ENCODE data around the gene BRDT. TPM values are rescaled to one million over a fixed set of nuclear protein-coding genes. Genes with fewer than 3 reads are reported as not detected.
A peak's percentile ranks its signal among the peaks of the same experiment; 100 is the strongest.

The BRDT gene
- not detected for polyA plus RNA-seq
- long read RNA-seq, donor 1, result 0 reads
- long read RNA-seq, donor 2, result 0 reads
- long read RNA-seq, donor 3, result 0 reads
- long read RNA-seq, donor 4, result 0 reads
- long read RNA-seq, donor 5, result 0 reads
- long read RNA-seq, donor 6, result 0 reads
- long read RNA-seq, donor 7, result 0 reads
- long read RNA-seq, donor 8, result 0 reads
- long read RNA-seq, donor 9, result 0 reads
- long read RNA-seq, donor 10, result 0 reads

DNA sequence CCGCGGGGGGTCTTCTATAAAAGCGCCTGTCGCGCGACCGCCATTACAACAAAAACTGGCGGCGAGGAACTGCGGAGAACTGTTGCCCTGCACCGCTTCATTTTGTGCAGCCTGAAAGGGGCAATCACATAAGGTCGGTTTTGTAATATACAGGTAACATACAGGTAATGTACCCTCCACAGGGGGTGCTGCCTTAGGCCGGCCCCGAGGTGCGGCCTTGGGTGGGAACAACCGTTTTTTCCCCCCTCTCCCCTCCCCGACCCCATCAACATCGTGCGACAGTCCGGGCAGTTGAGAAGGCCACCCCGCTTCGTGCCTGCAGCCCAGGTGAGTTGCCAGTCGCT, at the start of gene BRDT:
Gene BRDT, plus strand, starts transcription at position 46 of the 344 bp plus-strand sequence. CDS start 13,354 bp downstream, outside the sequence.
- no peak within 1 kb of the TSS for H3K4me3 ChIP-seq (ENCODE audit: low read depth in 1 of 3, low read length in 3 of 3)
- FAIRE-seq (no peak), DNase-seq (no peak)
- H3K27ac ChIP-seq (ENCODE audit: low read depth in 1 of 3, low read length in 2 of 3), result peak within 1 kb of the TSS in 1 of 3 donors; percentile 35
- H3K36me3 ChIP-seq (ENCODE audit: control insufficient read depth in 3 of 3, insufficient read depth in 2 of 3, low read depth in 1 of 3, low read length in 3 of 3), result no peaks in the 10 kb centered on the region
- WGBS, 3 donors, result 86 to 89% (median 88%) methylated on average over 21 to 23 of the region's 23 CpGs
- no peaks in the 10 kb centered on the region for H3K9me3 ChIP-seq (ENCODE audit: control insufficient read depth in 2 of 2, insufficient read depth in 1 of 2, low read depth in 1 of 2, low read length in 1 of 2)
- H3K27me3 ChIP-seq (ENCODE audit: control insufficient read depth in 3 of 3, insufficient read depth in 3 of 3, low read length in 3 of 3), result no peaks in the 10 kb centered on the region
- H3K4me1 ChIP-seq (ENCODE audit: control insufficient read depth in 3 of 3, insufficient read depth in 2 of 3, low read depth in 1 of 3, low read length in 2 of 3), result no peaks in the 10 kb centered on the region

DNA sequence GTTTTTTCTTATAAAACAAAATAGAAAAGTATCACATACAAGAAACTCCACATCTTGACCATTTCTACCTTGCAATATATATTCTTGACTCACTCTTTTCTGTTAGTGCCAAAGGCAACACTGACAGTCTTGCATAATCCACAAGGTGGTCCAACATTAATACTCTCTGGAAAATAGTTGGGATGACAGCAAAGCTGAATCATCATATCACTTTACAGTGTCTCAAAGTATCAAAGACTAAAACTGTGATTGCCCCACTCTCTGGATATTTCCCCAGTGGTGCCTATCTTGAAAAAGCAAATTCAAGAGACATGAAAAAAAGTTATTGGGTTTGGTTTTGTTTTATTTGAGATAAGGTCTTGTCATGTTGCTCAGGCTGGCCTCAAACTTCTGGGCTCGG, 48.6 kb upstream of the BRDT start:
- FAIRE-seq, result no peak
- H3K36me3 ChIP-seq (ENCODE audit: control insufficient read depth in 3 of 3, insufficient read depth in 2 of 3, low read depth in 1 of 3, low read length in 3 of 3), result no peaks in the 10 kb centered on the region
- no peak for DNase-seq
- H3K4me3 ChIP-seq (ENCODE audit: low read depth in 1 of 3, low read length in 3 of 3), result no peak overlapping the region
- WGBS, 3 donors, result 93 to 96% (median 95%) methylated on average over 1 of the region's 1 CpG
- no peaks in the 10 kb centered on the region for H3K27me3 ChIP-seq (ENCODE audit: control insufficient read depth in 3 of 3, insufficient read depth in 3 of 3, low read length in 3 of 3)
- no peak overlapping the region for H3K27ac ChIP-seq (ENCODE audit: low read depth in 1 of 3, low read length in 2 of 3)
- H3K4me1 ChIP-seq (ENCODE audit: control insufficient read depth in 3 of 3, insufficient read depth in 2 of 3, low read depth in 1 of 3, low read length in 2 of 3), result no peaks in the 10 kb centered on the region
- H3K9me3 ChIP-seq (ENCODE audit: control insufficient read depth in 2 of 2, insufficient read depth in 1 of 2, low read depth in 1 of 2, low read length in 1 of 2), result no peaks in the 10 kb centered on the region

DNA sequence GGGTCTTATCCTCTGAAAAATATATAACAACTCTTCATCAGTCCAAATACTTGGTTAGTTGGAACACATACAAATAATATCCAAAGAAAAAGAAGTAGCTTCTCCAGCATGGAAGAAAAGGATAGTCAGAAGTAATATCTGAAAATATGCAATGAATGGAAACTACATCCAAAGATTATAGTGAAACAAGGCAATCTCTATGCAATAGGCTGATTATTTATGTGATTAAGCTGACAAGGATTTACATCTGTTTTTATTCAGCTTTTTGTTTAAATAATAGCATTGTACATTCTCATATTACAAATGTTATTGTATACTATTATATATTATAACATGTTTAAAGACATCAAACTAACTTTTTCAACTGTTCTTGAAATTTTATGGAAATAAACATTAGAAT, 48.0 kb upstream of the BRDT start:
- Histone ChIP-seq H3K27ac (ENCODE audit: low read depth in 1 of 3, low read length in 2 of 3) (no peak overlapping the region), H3K36me3 (ENCODE audit: control insufficient read depth in 3 of 3, insufficient read depth in 2 of 3, low read depth in 1 of 3, low read length in 3 of 3) (no peaks in the 10 kb centered on the region), H3K4me3 (ENCODE audit: low read depth in 1 of 3, low read length in 3 of 3) (no peak overlapping the region), H3K4me1 (ENCODE audit: control insufficient read depth in 3 of 3, insufficient read depth in 2 of 3, low read depth in 1 of 3, low read length in 2 of 3) (no peaks in the 10 kb centered on the region), H3K27me3 (ENCODE audit: control insufficient read depth in 3 of 3, insufficient read depth in 3 of 3, low read length in 3 of 3) (no peaks in the 10 kb centered on the region), H3K9me3 (ENCODE audit: control insufficient read depth in 2 of 2, insufficient read depth in 1 of 2, low read depth in 1 of 2, low read length in 1 of 2) (no peaks in the 10 kb centered on the region)
- DNase-seq (no peak), FAIRE-seq (no peak)

DNA sequence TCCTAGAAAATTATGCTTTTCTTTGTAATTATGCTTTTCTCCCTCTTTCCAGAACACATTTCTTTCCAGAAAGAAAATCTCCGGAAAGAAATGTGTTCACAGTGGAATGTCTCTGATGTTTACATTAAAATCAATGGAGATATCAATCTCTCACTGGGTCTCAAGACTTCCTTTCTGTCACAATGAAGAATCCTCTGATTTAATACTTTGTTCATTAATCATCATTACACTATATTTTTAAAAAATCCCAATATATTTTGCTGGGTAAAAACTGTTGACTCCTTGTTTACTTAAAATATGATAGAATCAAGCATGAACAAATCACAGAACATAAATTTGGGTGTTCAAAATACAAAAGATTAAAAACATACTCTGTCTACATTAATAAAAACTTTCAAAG, 36.9 kb upstream of the BRDT start:
- 71 to 83% (median 82%) methylated on average over 1 of the region's 1 CpG for WGBS, 3 donors
- no peak for DNase-seq
- H3K9me3 ChIP-seq (ENCODE audit: control insufficient read depth in 2 of 2, insufficient read depth in 1 of 2, low read depth in 1 of 2, low read length in 1 of 2), result no peaks in the 10 kb centered on the region
- no peak overlapping the region for H3K27ac ChIP-seq (ENCODE audit: low read depth in 1 of 3, low read length in 2 of 3)
- no peaks in the 10 kb centered on the region for H3K27me3 ChIP-seq (ENCODE audit: control insufficient read depth in 3 of 3, insufficient read depth in 3 of 3, low read length in 3 of 3)
- H3K4me1 ChIP-seq (ENCODE audit: control insufficient read depth in 3 of 3, insufficient read depth in 2 of 3, low read depth in 1 of 3, low read length in 2 of 3), result no peaks in the 10 kb centered on the region
- no peak overlapping the region for H3K4me3 ChIP-seq (ENCODE audit: low read depth in 1 of 3, low read length in 3 of 3)
- H3K36me3 ChIP-seq (ENCODE audit: control insufficient read depth in 3 of 3, insufficient read depth in 2 of 3, low read depth in 1 of 3, low read length in 3 of 3), result no peaks in the 10 kb centered on the region
- FAIRE-seq, result no peak

DNA sequence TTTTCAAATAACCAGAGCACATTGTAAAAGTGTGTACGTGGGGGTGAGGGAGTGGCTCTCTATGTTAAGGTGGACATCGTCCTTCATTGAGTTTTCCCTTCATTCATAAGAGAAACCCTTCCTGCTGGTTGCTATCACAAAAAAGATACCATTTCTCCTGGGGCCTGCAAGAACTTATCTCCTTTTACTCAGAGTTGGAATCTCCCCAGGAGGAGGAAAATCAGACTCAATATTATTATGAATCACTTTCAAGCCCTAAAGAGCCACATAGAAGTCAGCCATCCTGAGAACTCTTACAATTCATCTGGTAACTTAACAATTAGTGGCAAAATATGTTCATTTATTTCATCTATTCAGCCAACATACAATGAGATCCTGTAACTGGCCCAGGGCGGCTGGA, 36.2 kb upstream of the BRDT start:
- H3K4me3 ChIP-seq (ENCODE audit: low read depth in 1 of 3, low read length in 3 of 3), result no peak overlapping the region
- H3K4me1 ChIP-seq (ENCODE audit: control insufficient read depth in 3 of 3, insufficient read depth in 2 of 3, low read depth in 1 of 3, low read length in 2 of 3), result no peaks in the 10 kb centered on the region
- 65 to 67% (median 66%) methylated on average over 3 of the region's 3 CpGs for WGBS, 3 donors
- H3K9me3 ChIP-seq (ENCODE audit: control insufficient read depth in 2 of 2, insufficient read depth in 1 of 2, low read depth in 1 of 2, low read length in 1 of 2), result no peaks in the 10 kb centered on the region
- FAIRE-seq (no peak), DNase-seq (no peak)
- no peaks in the 10 kb centered on the region for H3K36me3 ChIP-seq (ENCODE audit: control insufficient read depth in 3 of 3, insufficient read depth in 2 of 3, low read depth in 1 of 3, low read length in 3 of 3)
- H3K27ac ChIP-seq (ENCODE audit: low read depth in 1 of 3, low read length in 2 of 3), result no peak overlapping the region
- no peaks in the 10 kb centered on the region for H3K27me3 ChIP-seq (ENCODE audit: control insufficient read depth in 3 of 3, insufficient read depth in 3 of 3, low read length in 3 of 3)

DNA sequence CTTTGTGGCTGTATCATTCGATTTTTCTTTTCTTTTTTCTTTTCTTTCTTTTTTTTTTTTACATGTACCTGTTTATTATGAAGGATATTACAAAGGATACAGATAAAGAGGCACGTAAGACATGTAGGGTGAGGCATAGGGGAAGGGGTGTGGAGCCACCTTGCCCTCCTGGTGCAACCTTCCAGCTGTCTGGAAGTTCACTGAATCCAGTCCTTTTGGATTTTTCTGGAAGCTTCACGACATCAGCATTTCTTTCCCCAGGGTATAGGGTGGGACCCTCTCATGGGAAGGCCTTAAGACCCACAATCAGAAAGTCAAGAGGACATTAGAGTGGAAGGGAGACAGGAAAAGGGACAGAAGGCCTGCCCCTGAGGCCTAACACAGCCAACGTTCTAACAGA, 33.2 kb upstream of the BRDT start:
- H3K27me3 ChIP-seq (ENCODE audit: control insufficient read depth in 3 of 3, insufficient read depth in 3 of 3, low read length in 3 of 3), result no peaks in the 10 kb centered on the region
- H3K4me3 ChIP-seq (ENCODE audit: low read depth in 1 of 3, low read length in 3 of 3), result no peak overlapping the region
- FAIRE-seq (no peak), DNase-seq (no peak)
- H3K9me3 ChIP-seq (ENCODE audit: control insufficient read depth in 2 of 2, insufficient read depth in 1 of 2, low read depth in 1 of 2, low read length in 1 of 2), result no peaks in the 10 kb centered on the region
- H3K4me1 ChIP-seq (ENCODE audit: control insufficient read depth in 3 of 3, insufficient read depth in 2 of 3, low read depth in 1 of 3, low read length in 2 of 3), result no peaks in the 10 kb centered on the region
- H3K36me3 ChIP-seq (ENCODE audit: control insufficient read depth in 3 of 3, insufficient read depth in 2 of 3, low read depth in 1 of 3, low read length in 3 of 3), result no peaks in the 10 kb centered on the region
- H3K27ac ChIP-seq (ENCODE audit: low read depth in 1 of 3, low read length in 2 of 3), result no peak overlapping the region
- WGBS, 3 donors, result 73 to 81% (median 79%) methylated on average over 4 of the region's 4 CpGs

DNA sequence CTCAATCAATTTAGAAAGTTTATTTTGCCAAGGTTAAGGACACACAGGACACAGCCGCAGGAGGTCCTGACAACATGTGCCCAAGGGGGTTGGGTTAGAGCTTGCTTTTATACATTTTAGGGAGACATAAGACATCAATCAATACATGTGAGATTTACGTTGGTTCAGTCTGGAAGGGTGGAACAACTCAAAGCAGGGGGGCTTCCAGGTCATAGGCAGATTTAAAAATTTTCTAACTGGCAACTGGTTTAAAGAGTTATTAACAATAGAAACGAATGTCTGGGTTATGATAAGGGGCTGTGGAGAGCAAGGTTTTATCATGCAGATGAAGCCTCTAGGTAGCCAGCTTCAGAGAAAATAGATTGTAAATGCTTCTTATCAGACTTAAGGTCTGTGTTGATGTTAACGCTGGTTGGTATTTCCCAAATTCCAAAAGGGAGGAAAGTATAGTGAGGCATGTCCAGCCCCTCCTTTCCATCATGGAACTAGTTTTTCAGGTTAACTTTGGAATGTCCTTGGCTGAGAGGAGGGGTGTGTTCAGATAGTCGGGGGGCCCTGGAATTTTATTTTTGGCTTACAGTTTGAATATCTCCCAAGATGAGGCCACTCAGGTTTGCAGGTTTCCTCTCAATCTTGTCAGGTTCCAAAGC, 32.3 kb upstream of the BRDT start:
- Histone ChIP-seq H3K9me3 (ENCODE audit: control insufficient read depth in 2 of 2, insufficient read depth in 1 of 2, low read depth in 1 of 2, low read length in 1 of 2) (no peaks in the 10 kb centered on the region), H3K27me3 (ENCODE audit: control insufficient read depth in 3 of 3, insufficient read depth in 3 of 3, low read length in 3 of 3) (no peaks in the 10 kb centered on the region), H3K36me3 (ENCODE audit: control insufficient read depth in 3 of 3, insufficient read depth in 2 of 3, low read depth in 1 of 3, low read length in 3 of 3) (no peaks in the 10 kb centered on the region), H3K4me1 (ENCODE audit: control insufficient read depth in 3 of 3, insufficient read depth in 2 of 3, low read depth in 1 of 3, low read length in 2 of 3) (no peaks in the 10 kb centered on the region), H3K4me3 (ENCODE audit: low read depth in 1 of 3, low read length in 3 of 3) (no peak overlapping the region), H3K27ac (ENCODE audit: low read depth in 1 of 3, low read length in 2 of 3) (no peak overlapping the region)
- FAIRE-seq (no peak), DNase-seq (no peak)
- WGBS, 3 donors, result 60 to 68% (median 62%) methylated on average over 5 of the region's 5 CpGs

DNA sequence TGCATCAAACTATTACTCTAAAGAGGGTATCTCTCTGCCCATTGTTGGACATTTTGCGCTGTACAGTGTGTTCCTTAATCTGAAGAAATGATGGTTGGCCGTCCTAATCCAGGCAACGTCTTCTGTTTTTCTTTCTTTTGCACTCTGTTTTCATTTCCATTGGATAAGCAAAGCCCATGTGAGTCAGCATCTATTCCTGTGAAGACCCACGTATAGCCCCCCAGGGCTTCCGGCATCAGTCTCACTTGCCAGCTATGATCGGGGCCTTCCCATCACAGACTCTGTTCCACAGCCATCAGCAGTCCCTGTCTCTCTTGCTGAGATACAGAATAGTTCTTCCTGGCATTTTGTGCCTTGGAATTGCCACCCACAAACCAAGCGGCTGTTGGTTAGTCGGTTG, 29.2 kb upstream of the BRDT start:
- H3K27ac ChIP-seq (ENCODE audit: low read depth in 1 of 3, low read length in 2 of 3), result no peak overlapping the region
- 85 to 86% (median 85%) methylated on average over 8 of the region's 8 CpGs for WGBS, 3 donors
- no peaks in the 10 kb centered on the region for H3K36me3 ChIP-seq (ENCODE audit: control insufficient read depth in 3 of 3, insufficient read depth in 2 of 3, low read depth in 1 of 3, low read length in 3 of 3)
- DNase-seq, result no peak
- H3K4me3 ChIP-seq (ENCODE audit: low read depth in 1 of 3, low read length in 3 of 3), result no peak overlapping the region
- no peaks in the 10 kb centered on the region for H3K27me3 ChIP-seq (ENCODE audit: control insufficient read depth in 3 of 3, insufficient read depth in 3 of 3, low read length in 3 of 3)
- no peak for FAIRE-seq
- H3K4me1 ChIP-seq (ENCODE audit: control insufficient read depth in 3 of 3, insufficient read depth in 2 of 3, low read depth in 1 of 3, low read length in 2 of 3), result no peaks in the 10 kb centered on the region
- no peaks in the 10 kb centered on the region for H3K9me3 ChIP-seq (ENCODE audit: control insufficient read depth in 2 of 2, insufficient read depth in 1 of 2, low read depth in 1 of 2, low read length in 1 of 2)

DNA sequence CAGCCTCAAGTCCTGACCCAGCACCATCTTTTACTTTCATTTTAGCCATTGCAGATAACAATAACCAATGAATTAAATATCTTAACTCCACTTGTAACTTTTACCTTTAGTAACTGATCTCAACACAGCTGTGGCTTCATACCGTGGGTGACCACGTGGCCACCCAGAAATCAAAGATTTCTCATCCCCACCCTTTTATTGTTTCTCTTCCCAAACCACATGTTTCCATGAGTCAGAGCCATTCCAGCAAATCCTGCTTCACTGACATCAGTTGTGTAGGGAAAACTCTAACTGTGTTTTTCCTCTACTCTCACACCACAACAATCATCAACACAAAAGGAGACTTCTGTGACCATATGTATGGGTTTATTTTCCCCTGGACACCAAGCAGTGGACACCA, 25.1 kb upstream of the BRDT start:
- Histone ChIP-seq H3K9me3 (ENCODE audit: control insufficient read depth in 2 of 2, insufficient read depth in 1 of 2, low read depth in 1 of 2, low read length in 1 of 2) (no peaks in the 10 kb centered on the region), H3K4me3 (ENCODE audit: low read depth in 1 of 3, low read length in 3 of 3) (no peak overlapping the region), H3K36me3 (ENCODE audit: control insufficient read depth in 3 of 3, insufficient read depth in 2 of 3, low read depth in 1 of 3, low read length in 3 of 3) (no peaks in the 10 kb centered on the region), H3K27ac (ENCODE audit: low read depth in 1 of 3, low read length in 2 of 3) (no peak overlapping the region), H3K27me3 (ENCODE audit: control insufficient read depth in 3 of 3, insufficient read depth in 3 of 3, low read length in 3 of 3) (no peaks in the 10 kb centered on the region), H3K4me1 (ENCODE audit: control insufficient read depth in 3 of 3, insufficient read depth in 2 of 3, low read depth in 1 of 3, low read length in 2 of 3) (no peaks in the 10 kb centered on the region)
- FAIRE-seq (no peak), DNase-seq (no peak)
- WGBS, 3 donors, result 11 to 53% (median 52%) methylated on average over 2 of the region's 2 CpGs
